Coronary artery (tissue), 2 donors: ENCODE results near the gene ZNF536.

ENCODE experiments used
- DNase-seq: peaks from one replicate; pipeline ENCODE4 v3.0.0-alpha.2; 2017; ENCODE audit warnings: low spot score
- H3K27ac ChIP-seq, 2 donors: fragments of 200-600 bp; sonication (generic); one replicate each; pipeline ENCODE4 v1.5.1; 2016 to 2019
- H3K4me3 ChIP-seq: fragments of 200-600 bp; sonication (generic); 2 replicates; pipeline ENCODE4 v1.5.1; 2016; ENCODE audit warnings: mild to moderate bottlenecking, moderate library complexity
- TF ChIP-seq, protein P1 (sequence below): fragments of 200-600 bp; sonication (generic); IDR thresholded peaks from one replicate; pipeline ENCODE4 v1.5.1; 2019; ENCODE audit warnings: antibody characterized with exemption

Gene ZNF536

DNA sequence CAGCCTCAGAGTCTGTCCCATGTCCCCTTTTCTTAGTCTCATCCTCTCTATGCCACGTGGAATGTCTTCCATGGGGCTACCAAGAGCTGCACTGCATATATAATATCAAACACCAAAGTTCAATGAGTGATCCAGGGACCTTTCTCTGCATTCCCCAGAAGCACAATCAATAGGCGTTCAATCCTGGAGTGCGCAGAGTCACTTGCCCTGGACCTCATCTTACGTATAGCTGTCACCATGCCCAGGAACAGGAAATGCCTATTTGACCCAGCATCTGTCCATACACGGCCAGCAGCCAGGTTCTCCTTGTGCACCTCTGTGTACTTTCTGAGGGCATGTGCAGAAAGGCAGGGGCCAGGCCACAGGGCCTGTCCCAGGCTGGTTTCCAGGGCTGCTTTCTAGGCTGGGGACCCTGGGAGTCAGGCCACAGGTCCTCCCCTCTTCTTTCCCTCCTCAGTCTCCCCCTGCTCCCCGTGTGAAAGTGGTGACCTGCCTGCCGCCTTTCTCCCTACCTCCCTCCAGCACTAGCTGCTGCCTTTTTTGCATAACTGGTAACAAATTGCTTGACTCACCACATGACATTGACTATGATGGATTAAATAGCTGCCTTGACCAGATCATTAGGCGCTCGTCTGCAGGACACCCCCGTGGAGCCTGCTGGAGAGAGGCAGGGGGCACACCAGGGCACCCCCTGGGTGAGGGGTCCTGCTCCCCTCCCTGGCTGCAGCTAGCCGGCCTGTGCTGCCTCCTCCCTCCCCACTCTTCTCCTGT, 222.0 kb downstream of the ZNF536 start:
- no peak overlapping the region for H3K27ac ChIP-seq
- TF ChIP-seq, protein P1, sequence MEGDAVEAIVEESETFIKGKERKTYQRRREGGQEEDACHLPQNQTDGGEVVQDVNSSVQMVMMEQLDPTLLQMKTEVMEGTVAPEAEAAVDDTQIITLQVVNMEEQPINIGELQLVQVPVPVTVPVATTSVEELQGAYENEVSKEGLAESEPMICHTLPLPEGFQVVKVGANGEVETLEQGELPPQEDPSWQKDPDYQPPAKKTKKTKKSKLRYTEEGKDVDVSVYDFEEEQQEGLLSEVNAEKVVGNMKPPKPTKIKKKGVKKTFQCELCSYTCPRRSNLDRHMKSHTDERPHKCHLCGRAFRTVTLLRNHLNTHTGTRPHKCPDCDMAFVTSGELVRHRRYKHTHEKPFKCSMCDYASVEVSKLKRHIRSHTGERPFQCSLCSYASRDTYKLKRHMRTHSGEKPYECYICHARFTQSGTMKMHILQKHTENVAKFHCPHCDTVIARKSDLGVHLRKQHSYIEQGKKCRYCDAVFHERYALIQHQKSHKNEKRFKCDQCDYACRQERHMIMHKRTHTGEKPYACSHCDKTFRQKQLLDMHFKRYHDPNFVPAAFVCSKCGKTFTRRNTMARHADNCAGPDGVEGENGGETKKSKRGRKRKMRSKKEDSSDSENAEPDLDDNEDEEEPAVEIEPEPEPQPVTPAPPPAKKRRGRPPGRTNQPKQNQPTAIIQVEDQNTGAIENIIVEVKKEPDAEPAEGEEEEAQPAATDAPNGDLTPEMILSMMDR, result no peak
- no peak overlapping the region for H3K4me3 ChIP-seq
- DNase-seq, result no peak

DNA sequence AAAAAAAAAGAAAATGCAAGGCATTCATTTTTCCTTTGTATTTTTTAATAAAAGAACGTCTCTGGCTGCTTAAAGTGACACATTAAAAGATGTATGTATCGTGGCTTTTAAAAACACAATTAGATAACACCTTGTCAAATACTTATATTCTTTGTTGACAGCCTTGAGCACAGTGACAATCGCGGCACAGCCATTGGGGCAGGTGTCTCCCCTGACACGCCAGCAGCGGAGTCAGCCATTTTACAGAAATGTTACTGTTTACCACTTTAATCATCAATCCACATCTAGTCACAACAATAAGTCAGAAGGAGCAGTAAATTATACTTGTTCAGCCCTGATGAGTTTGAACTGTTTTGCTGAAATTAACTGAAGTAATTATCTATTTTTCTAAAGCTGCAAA, 224.1 kb downstream of the ZNF536 start:
- H3K4me3 ChIP-seq, result no peak overlapping the region
- H3K27ac ChIP-seq, result no peak overlapping the region
- TF ChIP-seq, protein P1, result no peak
- DNase-seq, result no peak

DNA sequence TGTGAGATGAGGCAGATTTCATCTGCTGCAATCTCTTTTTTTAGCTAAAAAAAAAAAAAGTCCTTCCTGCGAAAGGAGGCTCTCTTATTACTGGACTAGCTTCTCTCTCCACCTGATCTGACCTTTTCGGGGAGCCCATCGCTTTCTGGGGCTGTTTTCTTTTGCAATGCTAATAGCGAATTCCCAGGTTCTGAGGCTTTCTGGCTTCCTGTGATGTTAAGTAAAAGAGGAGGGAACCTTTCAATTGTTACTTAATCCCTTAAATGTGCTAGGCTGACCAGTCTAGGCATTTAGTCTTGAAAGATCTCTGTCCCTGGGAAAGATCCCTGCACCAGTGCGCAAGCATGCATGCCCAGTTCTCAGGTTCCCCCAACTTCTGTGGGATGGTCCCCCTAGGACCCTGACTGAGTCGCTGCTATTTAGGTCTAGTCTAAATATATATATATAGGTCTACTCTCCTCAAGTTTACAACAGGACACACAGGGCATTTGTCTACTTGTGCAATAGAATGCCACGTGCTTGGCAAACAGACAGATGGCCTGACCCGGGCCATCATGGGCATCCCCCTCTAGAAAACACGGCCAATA, 224.7 kb downstream of the ZNF536 start:
- TF ChIP-seq, protein P1, result no peak
- no peak overlapping the region for H3K4me3 ChIP-seq
- no peak for DNase-seq
- no peak overlapping the region for H3K27ac ChIP-seq

DNA sequence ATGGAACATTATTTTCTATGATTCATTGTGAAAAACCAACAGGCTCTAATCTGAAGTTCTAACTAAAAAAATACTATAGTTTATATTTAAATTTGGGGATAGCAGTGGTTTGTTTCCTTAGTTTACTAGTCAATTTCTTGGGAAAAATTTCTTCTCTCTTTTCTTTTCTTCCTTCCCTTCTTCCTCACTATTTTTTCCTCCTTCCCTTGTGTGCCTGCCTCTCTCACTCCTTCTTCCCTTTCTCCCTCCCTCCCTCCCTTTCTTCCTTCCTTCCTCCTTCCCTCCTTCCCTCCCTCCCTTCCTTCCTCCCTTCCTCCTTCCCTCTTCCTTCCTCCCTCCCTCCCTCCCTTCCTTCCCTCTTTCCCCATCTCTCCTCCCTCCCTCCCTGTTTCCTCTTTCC, 226.5 kb downstream of the ZNF536 start:
- TF ChIP-seq, protein P1, result no peak
- no peak for DNase-seq
- Histone ChIP-seq H3K27ac (no peak overlapping the region), H3K4me3 (no peak overlapping the region)

DNA sequence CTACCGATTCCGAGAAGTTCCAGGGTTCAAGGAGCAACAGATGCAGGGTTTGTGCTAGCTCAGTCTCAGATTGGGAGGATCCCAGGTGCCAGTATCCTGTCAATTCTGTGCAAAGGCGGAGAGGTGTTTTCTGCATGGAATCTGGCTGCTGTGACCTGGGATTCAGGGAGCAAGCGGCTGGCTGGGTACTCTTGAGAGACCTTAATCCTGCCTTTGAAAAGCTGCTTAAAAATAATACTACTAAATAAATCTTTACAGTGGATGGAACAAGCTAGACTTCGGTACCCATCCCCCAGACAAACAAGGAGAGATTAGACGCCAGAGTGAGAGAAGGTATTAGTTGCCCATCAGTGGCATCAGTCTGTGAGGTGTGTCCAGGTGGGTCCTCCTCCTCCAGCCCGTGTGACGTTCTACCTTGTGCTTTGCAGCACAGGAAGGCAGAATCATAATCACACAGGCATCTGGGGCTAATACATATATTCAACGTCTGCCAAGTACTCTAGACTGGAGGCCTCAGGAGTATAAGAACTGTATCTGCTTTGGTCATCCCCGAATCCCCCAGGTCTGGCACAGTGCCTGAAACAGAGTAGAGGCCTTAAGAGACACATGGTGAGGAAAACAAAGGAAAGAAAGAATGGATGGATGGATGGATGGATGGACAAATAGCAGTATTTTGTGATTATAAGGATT, 230.6 kb downstream of the ZNF536 start:
- Histone ChIP-seq H3K4me3 (no peak overlapping the region), H3K27ac (no peak overlapping the region)
- DNase-seq, result no peak
- TF ChIP-seq, protein P1, result no peak

DNA sequence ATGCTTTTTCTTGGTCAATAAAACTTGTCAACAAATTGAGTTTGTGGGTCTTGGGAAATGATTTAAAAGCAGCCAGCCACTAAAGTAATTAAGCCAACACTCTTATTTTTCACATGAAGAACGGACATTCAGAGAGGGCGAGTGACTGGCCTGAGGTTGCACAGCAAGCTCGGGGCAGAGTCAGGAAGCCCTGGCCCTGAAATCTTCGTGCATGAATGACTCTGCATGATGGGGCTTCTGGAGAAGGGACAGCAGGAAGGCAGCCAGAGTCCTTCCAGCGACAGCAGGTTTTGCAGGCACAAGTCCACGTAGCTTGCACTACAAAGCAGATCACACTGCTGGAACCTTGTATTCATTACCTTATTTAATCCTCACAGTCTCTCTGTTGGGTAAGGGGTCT, 232.5 kb downstream of the ZNF536 start:
- no peak overlapping the region for H3K4me3 ChIP-seq
- TF ChIP-seq, protein P1, result no peak
- no peak overlapping the region for H3K27ac ChIP-seq
- no peak for DNase-seq
